Lower lobe of right lung (tissue), 2 donors: ENCODE data around the gene DLGAP4. TPM values are rescaled to one million over a fixed set of nuclear protein-coding genes. Genes with fewer than 3 reads are reported as not detected.

Experiments used
- ATAC-seq, 2 donors: fragments of 200-7000 bp; cut with Tn5 transposase; one replicate each; pipeline ENCODE4 v1.9.1; 2020 to 2022; ENCODE audit warnings: mild to moderate bottlenecking in 2 of 2, moderate library complexity in 2 of 2
- DNase-seq: peaks from one replicate; pipeline ENCODE4 v3.0.0-alpha.2; 2020
- H3K27ac ChIP-seq: fragments of 200-600 bp; one replicate; pipeline ENCODE4 v1.8.0; 2022
- H3K27me3 ChIP-seq: fragments of 200-600 bp; one replicate; pipeline ENCODE4 v1.8.0; 2022; ENCODE audit warnings: low read depth
- H3K36me3 ChIP-seq: fragments of 200-600 bp; one replicate; pipeline ENCODE4 v1.8.0; 2022; ENCODE audit warnings: mild to moderate bottlenecking
- H3K4me1 ChIP-seq: fragments of 200-600 bp; one replicate; pipeline ENCODE4 v1.8.0; 2022
- H3K4me3 ChIP-seq: fragments of 200-600 bp; one replicate; pipeline ENCODE4 v1.8.0; 2022; ENCODE audit warnings: mild to moderate bottlenecking
- H3K9me3 ChIP-seq: fragments of 200-600 bp; one replicate; pipeline ENCODE4 v1.8.0; 2022
- intact Hi-C: fragments of 100-400 bp; cut with DNase I; formaldehyde crosslinking; loops from one replicate; pipeline ENCODE4 v1.11.0; 2022
- total RNA-seq: library from RNA; stranded (reverse); fragmentation: NEBNext Ultra II Directional; extraction: Animal tissue kit (Norgen Biotek cat#: 25700); gene quantifications from one replicate; pipeline ENCODE4 v1.2.1, GENCODE V29; 2021
- TF ChIP-seq, protein P1 (sequence below): fragments of 200-600 bp; IDR thresholded peaks from one replicate; pipeline ENCODE4 v1.8.0; 2022; ENCODE audit warnings: antibody characterized with exemption, mild to moderate bottlenecking
- donor health status: DM: no; HTN: yes; CAD: no; lungs with severe emphysema.

DLGAP4 gene
- total RNA-seq, 1 donor from 2014 or later, result 59.3 TPM

DNA sequence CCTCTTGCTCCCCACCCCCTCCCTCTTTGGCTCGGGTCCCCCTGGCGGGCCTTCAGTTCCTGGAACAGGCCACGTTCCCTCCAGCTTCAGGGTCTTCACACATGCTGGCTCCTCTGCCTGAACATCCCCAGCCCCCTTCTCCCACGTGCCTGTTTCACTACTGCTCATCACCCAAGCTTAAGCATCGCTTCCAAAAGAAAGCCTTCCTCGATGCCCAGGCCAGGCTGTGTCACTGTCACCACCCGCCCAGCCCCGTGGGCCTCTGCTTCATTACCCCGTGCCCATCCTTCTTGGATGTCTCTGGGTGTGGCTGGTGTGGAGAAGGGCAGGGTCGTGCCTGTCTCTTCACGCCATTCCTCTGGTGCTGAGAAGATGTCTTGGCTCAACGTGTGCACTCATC, 2.8 kb downstream of the DLGAP4 start:
- no peaks in the 10 kb centered on the region for H3K36me3 ChIP-seq
- H3K9me3 ChIP-seq, result no peaks in the 10 kb centered on the region
- peaks cover 81% of the 10 kb centered on the region for H3K27me3 ChIP-seq
- H3K4me3 ChIP-seq, result no peak overlapping the region
- no peak for DNase-seq
- ATAC-seq, result no peak
- TF ChIP-seq, protein P1, sequence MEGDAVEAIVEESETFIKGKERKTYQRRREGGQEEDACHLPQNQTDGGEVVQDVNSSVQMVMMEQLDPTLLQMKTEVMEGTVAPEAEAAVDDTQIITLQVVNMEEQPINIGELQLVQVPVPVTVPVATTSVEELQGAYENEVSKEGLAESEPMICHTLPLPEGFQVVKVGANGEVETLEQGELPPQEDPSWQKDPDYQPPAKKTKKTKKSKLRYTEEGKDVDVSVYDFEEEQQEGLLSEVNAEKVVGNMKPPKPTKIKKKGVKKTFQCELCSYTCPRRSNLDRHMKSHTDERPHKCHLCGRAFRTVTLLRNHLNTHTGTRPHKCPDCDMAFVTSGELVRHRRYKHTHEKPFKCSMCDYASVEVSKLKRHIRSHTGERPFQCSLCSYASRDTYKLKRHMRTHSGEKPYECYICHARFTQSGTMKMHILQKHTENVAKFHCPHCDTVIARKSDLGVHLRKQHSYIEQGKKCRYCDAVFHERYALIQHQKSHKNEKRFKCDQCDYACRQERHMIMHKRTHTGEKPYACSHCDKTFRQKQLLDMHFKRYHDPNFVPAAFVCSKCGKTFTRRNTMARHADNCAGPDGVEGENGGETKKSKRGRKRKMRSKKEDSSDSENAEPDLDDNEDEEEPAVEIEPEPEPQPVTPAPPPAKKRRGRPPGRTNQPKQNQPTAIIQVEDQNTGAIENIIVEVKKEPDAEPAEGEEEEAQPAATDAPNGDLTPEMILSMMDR, result no peak
- no peak overlapping the region for H3K27ac ChIP-seq
- intact Hi-C loops, result no loop called here
- peaks cover 8% of the 10 kb centered on the region for H3K4me1 ChIP-seq

DNA sequence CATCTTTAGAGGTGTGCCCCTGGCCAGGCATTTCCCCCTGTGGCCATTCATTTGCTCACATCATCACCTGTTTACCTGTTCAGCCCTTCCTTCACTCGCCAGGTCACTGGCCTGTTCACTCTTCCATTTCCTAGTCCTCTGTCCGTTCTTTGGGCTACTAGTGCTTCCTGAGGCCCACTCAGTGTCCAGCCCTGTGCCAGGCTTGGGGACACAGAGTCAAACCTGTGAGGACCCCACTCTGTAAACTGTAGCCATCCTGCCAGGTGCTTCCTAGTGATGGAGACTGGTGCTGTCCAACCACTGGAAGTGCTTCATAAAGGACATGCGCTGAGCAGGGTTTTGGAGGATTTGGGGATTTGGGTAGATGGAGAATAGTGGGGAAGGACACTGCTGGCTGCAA, 3.5 kb downstream of the DLGAP4 start:
- no peak overlapping the region for H3K4me3 ChIP-seq
- DNase-seq (no peak), ATAC-seq (no peak)
- intact Hi-C loops, result no loop called here
- H3K36me3 ChIP-seq, result no peaks in the 10 kb centered on the region
- no peak overlapping the region for H3K27ac ChIP-seq
- peaks cover 8% of the 10 kb centered on the region for H3K4me1 ChIP-seq
- peaks cover 76% of the 10 kb centered on the region for H3K27me3 ChIP-seq
- H3K9me3 ChIP-seq, result no peaks in the 10 kb centered on the region
- TF ChIP-seq, protein P1, result no peak

DNA sequence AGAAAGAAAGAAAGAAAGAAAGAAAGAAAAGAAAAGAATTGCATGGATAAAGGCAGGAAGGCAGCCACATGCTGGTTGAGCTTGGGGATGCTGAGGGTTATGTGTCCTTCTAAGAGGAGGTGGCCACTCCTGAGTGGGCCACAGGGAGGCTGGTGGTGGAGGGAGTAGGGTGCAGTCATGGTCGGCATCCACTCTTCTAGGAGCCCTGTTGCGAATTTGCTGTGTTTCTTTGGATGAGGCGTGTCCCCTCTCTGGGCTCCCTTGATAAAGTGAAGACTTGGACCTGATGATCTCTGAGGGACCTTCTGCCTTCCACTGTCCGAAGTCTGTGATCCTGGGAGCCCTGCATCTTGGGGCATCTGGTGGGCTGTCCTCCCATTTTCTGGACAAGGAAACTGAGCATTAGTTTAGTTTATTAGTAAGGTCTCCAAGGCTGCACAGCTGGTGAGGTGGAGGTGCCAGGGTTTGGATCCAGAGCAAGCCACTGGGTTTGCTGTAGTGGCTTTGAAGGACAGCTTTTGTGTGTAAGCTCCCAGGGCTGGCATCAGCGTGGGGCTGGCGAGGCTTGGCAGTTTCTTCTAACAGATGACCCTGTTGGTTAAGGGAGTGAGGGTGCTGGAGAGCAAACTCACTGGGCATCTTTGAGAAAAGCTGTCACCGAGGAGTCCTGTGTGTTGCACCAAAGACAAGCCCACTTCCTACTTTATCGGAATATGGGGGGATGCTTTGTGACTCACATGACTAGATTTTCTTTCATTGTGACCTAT, 4.3 kb downstream of the DLGAP4 start:
- TF ChIP-seq, protein P1, result no peak
- H3K9me3 ChIP-seq, result no peaks in the 10 kb centered on the region
- ATAC-seq (no peak), DNase-seq (no peak)
- H3K4me1 ChIP-seq, result peaks cover 8% of the 10 kb centered on the region
- intact Hi-C loops, result no loop called here
- H3K27ac ChIP-seq, result no peak overlapping the region
- H3K4me3 ChIP-seq, result no peak overlapping the region
- H3K27me3 ChIP-seq, result peaks cover 68% of the 10 kb centered on the region
- no peaks in the 10 kb centered on the region for H3K36me3 ChIP-seq

DNA sequence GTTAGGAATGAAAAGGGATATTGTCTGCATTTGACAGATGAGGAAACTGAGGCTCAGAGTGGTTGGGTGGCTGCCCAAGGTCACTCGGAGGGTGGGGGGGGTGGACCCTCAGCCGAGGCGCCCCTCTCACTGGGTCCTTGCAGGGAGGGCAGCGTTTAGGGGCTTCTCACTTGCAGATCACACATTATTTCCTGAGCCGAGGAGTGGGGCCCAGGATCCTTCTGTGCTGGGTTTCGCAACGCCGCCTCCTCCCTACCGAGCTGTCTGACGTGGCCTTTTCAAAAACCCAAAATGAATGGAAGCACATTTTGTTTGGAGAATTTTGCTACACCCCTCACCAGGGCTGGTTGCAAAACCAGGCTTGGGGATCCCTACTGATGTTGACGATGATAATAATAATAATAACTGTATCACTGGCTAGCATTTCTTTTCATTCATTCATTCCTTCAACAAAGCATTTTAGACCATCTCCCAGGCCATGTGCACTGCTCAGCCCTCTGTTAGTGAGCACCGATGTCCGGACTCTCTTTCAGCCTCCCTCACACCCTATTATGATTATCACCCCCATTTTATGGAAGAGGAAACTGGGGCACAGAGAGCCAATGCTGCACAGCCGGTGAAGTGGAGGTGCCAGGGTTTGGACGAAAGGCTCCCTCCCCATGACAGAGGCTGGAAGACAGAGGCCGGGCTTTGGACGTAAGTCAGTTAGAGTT, 5.2 kb downstream of the DLGAP4 start:
- H3K36me3 ChIP-seq, result no peaks in the 10 kb centered on the region
- H3K27ac ChIP-seq, result no peak overlapping the region
- no peak for ATAC-seq
- DNase-seq, result no peak
- TF ChIP-seq, protein P1, result no peak
- H3K4me3 ChIP-seq, result no peak overlapping the region
- intact Hi-C loops, result no loop called here
- no peaks in the 10 kb centered on the region for H3K9me3 ChIP-seq
- H3K4me1 ChIP-seq, result peaks cover 8% of the 10 kb centered on the region
- H3K27me3 ChIP-seq, result peaks cover 61% of the 10 kb centered on the region

DNA sequence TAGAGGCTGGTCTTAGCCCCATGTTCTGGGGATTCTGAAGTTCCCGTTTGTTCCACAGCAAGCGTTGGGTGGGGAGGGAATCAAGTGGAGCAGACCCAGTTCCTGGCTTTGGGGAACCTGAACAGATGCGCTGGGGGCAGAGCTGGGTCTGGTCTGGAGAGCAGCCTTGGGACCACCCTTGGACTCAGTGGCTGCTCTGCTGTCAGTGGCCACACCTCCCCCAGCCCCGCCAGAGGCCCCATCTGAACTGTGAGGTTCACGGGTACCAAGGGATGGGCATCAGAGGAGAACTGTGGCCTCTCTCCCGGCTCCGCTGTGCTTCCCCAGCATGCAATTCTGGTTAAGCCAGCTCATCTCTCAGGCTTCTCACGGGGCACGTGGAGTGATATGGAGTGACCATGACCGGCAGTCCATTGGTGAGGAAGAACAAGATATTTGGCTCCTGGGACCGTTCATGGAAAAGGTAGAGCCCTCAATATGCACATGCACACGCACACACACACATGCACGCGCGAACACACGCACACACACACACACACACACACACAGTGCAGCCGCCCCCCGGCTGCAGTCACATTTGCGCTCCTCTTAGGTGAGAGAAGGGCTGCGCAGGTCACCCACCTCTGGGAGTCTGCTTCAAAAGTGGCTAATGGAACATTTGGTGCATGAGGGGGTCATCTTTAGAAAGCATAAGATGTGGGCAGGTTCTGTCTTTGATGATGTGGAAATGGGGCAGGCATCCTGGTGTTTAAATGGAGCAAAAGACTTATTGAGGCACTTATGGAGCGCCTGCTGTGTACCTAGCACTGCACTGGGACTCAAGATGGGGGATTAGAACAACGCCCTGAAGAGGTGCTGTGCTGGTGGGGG, 6.0 kb downstream of the DLGAP4 start:
- DNase-seq, result no peak
- peaks cover 53% of the 10 kb centered on the region for H3K27me3 ChIP-seq
- TF ChIP-seq, protein P1, result no peak

More for the DNA sequence above, 6.0 kb downstream of the DLGAP4 start:
- Histone ChIP-seq H3K27ac (no peak overlapping the region), H3K4me1 (peaks cover under 1% of the 10 kb centered on the region), H3K9me3 (no peaks in the 10 kb centered on the region), H3K36me3 (no peaks in the 10 kb centered on the region), H3K4me3 (no peak overlapping the region)
- intact Hi-C loops, result no loop called here
- ATAC-seq, result no peak
